Loucy (cell line): ENCODE measurements around the gene TMEM94.

Source experiments
- H2AFZ ChIP-seq: fragments of 200-600 bp; sonication (generic); 2 replicates; pipeline ENCODE4 v1.6.0; 2016; ENCODE audit warnings: antibody characterized with exemption, mild to moderate bottlenecking, low read length, moderate library complexity
- H3F3A ChIP-seq: fragments of 200-600 bp; 2 replicates; pipeline ENCODE4 v1.6.0; 2016; ENCODE audit warnings: antibody characterized with exemption, low read depth, mild to moderate bottlenecking
- H3K27me3 ChIP-seq: fragments of 200-600 bp; sonication (generic); 2 replicates; pipeline ENCODE4 v1.6.1; 2014; ENCODE audit warnings: low read length, mild to moderate bottlenecking; ENCODE audit not compliant: insufficient read depth, poor library complexity, severe bottlenecking
- H3K36me3 ChIP-seq: fragments of 200-600 bp; sonication (generic); 2 replicates; pipeline ENCODE4 v1.6.1; 2016; ENCODE audit warnings: low read length; ENCODE audit not compliant: insufficient read depth
- H3K4me1 ChIP-seq: fragments of 200-600 bp; sonication (generic); 2 replicates; pipeline ENCODE4 v1.5.1; 2014; ENCODE audit warnings: low read length, mild to moderate bottlenecking; ENCODE audit not compliant: insufficient read depth, poor library complexity, severe bottlenecking
- H3K4me2 ChIP-seq: fragments of 200-600 bp; sonication (generic); 2 replicates; pipeline ENCODE4 v1.6.0; 2014; ENCODE audit warnings: antibody characterized with exemption, low read length, low read depth, mild to moderate bottlenecking; ENCODE audit not compliant: poor library complexity, severe bottlenecking
- H3K4me3 ChIP-seq: fragments of 200-600 bp; sonication (generic); 2 replicates; pipeline ENCODE4 v1.5.1; 2014; ENCODE audit warnings: low read length, mild to moderate bottlenecking, mixed read lengths; ENCODE audit not compliant: poor library complexity, severe bottlenecking
- H3K79me2 ChIP-seq: fragments of 200-600 bp; sonication (generic); 2 replicates; pipeline ENCODE4 v1.6.1; 2014; ENCODE audit warnings: low read length; ENCODE audit not compliant: insufficient read depth
- H3K9ac ChIP-seq: fragments of 200-600 bp; sonication (generic); 2 replicates; pipeline ENCODE4 v1.6.0; 2014; ENCODE audit warnings: mild to moderate bottlenecking, low read depth, low read length, moderate library complexity; ENCODE audit not compliant: poor library complexity, severe bottlenecking
- H3K9me2 ChIP-seq: fragments of 200-600 bp; sonication (generic); replicated peaks from 2 replicates; pipeline ENCODE4 v1.6.1; 2016; ENCODE audit warnings: low read depth, low read length, mixed read lengths
- H3K9me3 ChIP-seq: fragments of 200-600 bp; sonication (generic); 2 replicates; pipeline ENCODE4 v1.6.1; 2014; ENCODE audit warnings: mild to moderate bottlenecking, antibody characterized with exemption, low read length, low read depth; ENCODE audit not compliant: insufficient read depth
- H4K20me1 ChIP-seq: fragments of 200-600 bp; sonication (generic); 2 replicates; pipeline ENCODE4 v1.6.0; 2014; ENCODE audit warnings: antibody characterized with exemption, low read length, mild to moderate bottlenecking; ENCODE audit not compliant: insufficient read depth, poor library complexity, severe bottlenecking
- CTCF ChIP-seq: fragments of 200-600 bp; sonication (generic); conservative IDR thresholded peaks from 2 replicates; pipeline ENCODE4 v1.5.1; 2014; ENCODE audit warnings: mild to moderate bottlenecking, antibody characterized with exemption, low read length
- EZH2phosphoT487 ChIP-seq: fragments of 200-600 bp; IDR thresholded peaks from 2 replicates; pipeline ENCODE4 v1.6.1; 2018; ENCODE audit warnings: antibody characterized with exemption, mild to moderate bottlenecking, moderate library complexity, borderline replicate concordance

TMEM94 gene

GRCh38 chr17:75547091-75547490, 90.7 kb downstream of the TMEM94 start:
- H2AFZ ChIP-seq, result no peak overlapping the region
- H3K4me1 ChIP-seq, result no peaks in the 10 kb centered on the region
- no peaks in the 10 kb centered on the region for H3K9me2 ChIP-seq
- H3K4me2 ChIP-seq, result no peak overlapping the region
- no peak overlapping the region for H3K9ac ChIP-seq
- H4K20me1 ChIP-seq, result no peaks in the 10 kb centered on the region
- H3K36me3 ChIP-seq, result no peaks in the 10 kb centered on the region
- H3F3A ChIP-seq, result no peaks in the 10 kb centered on the region
- no peaks in the 10 kb centered on the region for H3K79me2 ChIP-seq
- H3K9me3 ChIP-seq, result no peaks in the 10 kb centered on the region
- no peak overlapping the region for H3K4me3 ChIP-seq
- H3K27me3 ChIP-seq, result no peaks in the 10 kb centered on the region
- TF ChIP-seq CTCF, result no peak
- no peak for TF ChIP-seq EZH2phosphoT487

- no peaks in the 10 kb centered on the region for H3K79me2 ChIP-seq
- no peak overlapping the region for H3K4me2 ChIP-seq
- H3F3A ChIP-seq, result no peaks in the 10 kb centered on the region
- no peak overlapping the region for H2AFZ ChIP-seq
- no peaks in the 10 kb centered on the region for H3K36me3 ChIP-seq
- H4K20me1 ChIP-seq, result no peaks in the 10 kb centered on the region
- H3K4me1 ChIP-seq, result no peaks in the 10 kb centered on the region
- H3K9me2 ChIP-seq, result no peaks in the 10 kb centered on the region
- TF ChIP-seq EZH2phosphoT487 (no peak), CTCF (no peak)
- H3K9ac ChIP-seq, result no peak overlapping the region
- no peak overlapping the region for H3K4me3 ChIP-seq
- H3K9me3 ChIP-seq, result no peaks in the 10 kb centered on the region
- no peaks in the 10 kb centered on the region for H3K27me3 ChIP-seq
Measured at GRCh38 chr17:75548813-75549212, 92.4 kb downstream of the TMEM94 start.
